Lower lobe of right lung (tissue), 2 donors: ENCODE data around the gene LMO2. TPM values are rescaled to one million over a fixed set of nuclear protein-coding genes. Genes with fewer than 3 reads are reported as not detected.

ENCODE experiments used
- ATAC-seq, 2 donors: fragments of 200-7000 bp; cut with Tn5 transposase; one replicate each; pipeline ENCODE4 v1.9.1; 2020 to 2022; ENCODE audit warnings: mild to moderate bottlenecking in 2 of 2, moderate library complexity in 2 of 2
- DNase-seq: peaks from one replicate; pipeline ENCODE4 v3.0.0-alpha.2; 2020
- H3K27ac ChIP-seq: fragments of 200-600 bp; one replicate; pipeline ENCODE4 v1.8.0; 2022
- H3K27me3 ChIP-seq: fragments of 200-600 bp; one replicate; pipeline ENCODE4 v1.8.0; 2022; ENCODE audit warnings: low read depth
- H3K36me3 ChIP-seq: fragments of 200-600 bp; one replicate; pipeline ENCODE4 v1.8.0; 2022; ENCODE audit warnings: mild to moderate bottlenecking
- H3K4me1 ChIP-seq: fragments of 200-600 bp; one replicate; pipeline ENCODE4 v1.8.0; 2022
- H3K4me3 ChIP-seq: fragments of 200-600 bp; one replicate; pipeline ENCODE4 v1.8.0; 2022; ENCODE audit warnings: mild to moderate bottlenecking
- H3K9me3 ChIP-seq: fragments of 200-600 bp; one replicate; pipeline ENCODE4 v1.8.0; 2022
- intact Hi-C: fragments of 100-400 bp; cut with DNase I; formaldehyde crosslinking; loops from one replicate; pipeline ENCODE4 v1.11.0; 2022
- total RNA-seq: library from RNA; stranded (reverse); fragmentation: NEBNext Ultra II Directional; extraction: Animal tissue kit (Norgen Biotek cat#: 25700); gene quantifications from one replicate; pipeline ENCODE4 v1.2.1, GENCODE V29; 2021
- TF ChIP-seq, protein P1 (sequence below): fragments of 200-600 bp; IDR thresholded peaks from one replicate; pipeline ENCODE4 v1.8.0; 2022; ENCODE audit warnings: antibody characterized with exemption, mild to moderate bottlenecking
- donor health status: DM: no; HTN: yes; CAD: no; lungs with severe emphysema.

LMO2 gene
- total RNA-seq, 1 donor from 2014 or later, result 56.4 TPM

DNA sequence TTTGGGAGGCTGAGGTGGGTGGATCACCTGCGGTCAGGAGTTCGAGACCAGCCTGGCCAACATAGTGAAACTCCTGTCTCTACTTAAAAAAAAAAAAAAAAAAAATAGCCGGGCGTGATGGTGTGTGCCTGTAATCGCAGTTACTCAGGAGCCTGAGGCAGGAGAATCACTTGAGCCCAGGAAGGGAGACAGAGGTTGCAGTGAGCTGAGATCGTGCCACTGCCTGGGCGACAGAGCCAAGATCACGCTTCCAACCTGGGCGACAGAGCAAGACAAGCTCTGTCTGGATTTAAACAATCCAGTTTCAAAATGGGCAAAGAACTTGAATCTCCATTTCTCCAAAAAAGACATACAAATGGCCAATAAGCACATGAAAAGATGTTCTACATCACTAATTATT is 12.5 kb downstream of the LMO2 start:
- no peaks in the 10 kb centered on the region for H3K36me3 ChIP-seq
- no peak for DNase-seq
- TF ChIP-seq, protein P1, sequence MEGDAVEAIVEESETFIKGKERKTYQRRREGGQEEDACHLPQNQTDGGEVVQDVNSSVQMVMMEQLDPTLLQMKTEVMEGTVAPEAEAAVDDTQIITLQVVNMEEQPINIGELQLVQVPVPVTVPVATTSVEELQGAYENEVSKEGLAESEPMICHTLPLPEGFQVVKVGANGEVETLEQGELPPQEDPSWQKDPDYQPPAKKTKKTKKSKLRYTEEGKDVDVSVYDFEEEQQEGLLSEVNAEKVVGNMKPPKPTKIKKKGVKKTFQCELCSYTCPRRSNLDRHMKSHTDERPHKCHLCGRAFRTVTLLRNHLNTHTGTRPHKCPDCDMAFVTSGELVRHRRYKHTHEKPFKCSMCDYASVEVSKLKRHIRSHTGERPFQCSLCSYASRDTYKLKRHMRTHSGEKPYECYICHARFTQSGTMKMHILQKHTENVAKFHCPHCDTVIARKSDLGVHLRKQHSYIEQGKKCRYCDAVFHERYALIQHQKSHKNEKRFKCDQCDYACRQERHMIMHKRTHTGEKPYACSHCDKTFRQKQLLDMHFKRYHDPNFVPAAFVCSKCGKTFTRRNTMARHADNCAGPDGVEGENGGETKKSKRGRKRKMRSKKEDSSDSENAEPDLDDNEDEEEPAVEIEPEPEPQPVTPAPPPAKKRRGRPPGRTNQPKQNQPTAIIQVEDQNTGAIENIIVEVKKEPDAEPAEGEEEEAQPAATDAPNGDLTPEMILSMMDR, result no peak
- ATAC-seq, result no peak
- no peaks in the 10 kb centered on the region for H3K4me1 ChIP-seq
- H3K27me3 ChIP-seq, result no peaks in the 10 kb centered on the region
- intact Hi-C loops, result no loop called here
- no peak overlapping the region for H3K4me3 ChIP-seq
- H3K9me3 ChIP-seq, result no peaks in the 10 kb centered on the region
- H3K27ac ChIP-seq, result no peak overlapping the region

DNA sequence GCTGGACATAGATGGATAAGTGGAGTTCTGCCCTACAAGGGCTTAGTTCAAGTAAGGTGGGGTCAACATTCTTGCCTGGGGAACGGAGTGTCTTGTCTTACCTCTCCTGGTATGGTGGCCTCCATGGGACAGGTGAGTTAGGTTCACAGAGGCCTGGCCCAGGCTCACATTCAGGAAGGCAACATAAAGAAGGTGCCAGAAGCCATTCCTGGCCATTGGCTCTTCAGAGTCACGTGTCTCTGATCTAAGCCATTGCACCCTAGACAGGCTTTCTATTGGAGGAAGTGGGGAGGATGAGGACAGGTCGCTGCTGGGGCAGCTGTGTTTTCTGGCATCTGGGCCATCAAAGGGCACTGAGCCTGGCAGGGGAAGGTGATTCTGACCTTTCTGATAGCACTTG is 14.8 kb downstream of the LMO2 start:
- Histone ChIP-seq H3K9me3 (no peaks in the 10 kb centered on the region), H3K4me3 (no peak overlapping the region), H3K36me3 (no peaks in the 10 kb centered on the region), H3K4me1 (peaks cover 10% of the 10 kb centered on the region), H3K27ac (no peak overlapping the region), H3K27me3 (peaks cover under 1% of the 10 kb centered on the region)
- DNase-seq (no peak), ATAC-seq (no peak)
- TF ChIP-seq, protein P1, result no peak
- intact Hi-C loops, result no loop called here

DNA sequence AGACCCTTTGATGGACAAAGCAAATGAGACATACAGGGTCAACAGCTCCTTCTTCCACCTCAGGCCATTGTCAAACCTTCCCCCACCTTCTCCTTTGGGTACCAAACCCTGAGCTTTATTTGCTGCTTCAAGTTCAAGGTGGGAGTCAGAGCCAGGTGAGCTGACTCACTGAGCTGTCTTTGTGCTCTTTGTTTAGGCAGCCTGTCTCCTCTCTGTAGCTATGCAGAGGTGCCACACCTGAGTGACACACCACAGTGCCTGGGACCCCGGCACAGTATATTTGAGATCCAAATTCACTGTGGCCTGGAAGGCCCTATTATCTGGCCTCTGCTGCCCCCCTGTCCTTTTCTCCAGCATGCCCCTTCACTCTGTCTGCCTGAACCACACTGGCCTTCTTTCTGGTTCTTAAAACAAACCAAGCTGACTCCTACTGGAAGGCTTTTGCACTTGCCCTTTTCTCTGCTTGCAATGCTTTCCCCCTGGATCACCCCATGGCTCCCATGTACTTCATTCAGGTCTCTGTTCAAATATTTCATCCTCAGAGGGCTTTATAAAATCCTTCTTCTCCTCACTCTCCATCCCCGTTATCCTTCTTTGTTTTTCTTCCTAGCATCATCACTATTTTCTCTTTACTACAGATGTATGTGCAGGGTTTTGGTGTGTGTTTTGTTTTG is 16.1 kb downstream of the LMO2 start:
- H3K36me3 ChIP-seq, result no peaks in the 10 kb centered on the region
- H3K9me3 ChIP-seq, result no peaks in the 10 kb centered on the region
- intact Hi-C loops, result no loop called here
- H3K4me1 ChIP-seq, result peaks cover 12% of the 10 kb centered on the region
- no peak overlapping the region for H3K4me3 ChIP-seq
- no peak for DNase-seq
- ATAC-seq, result no peak
- TF ChIP-seq, protein P1, result no peak
- no peak overlapping the region for H3K27ac ChIP-seq
- H3K27me3 ChIP-seq, result peaks cover 6% of the 10 kb centered on the region

DNA sequence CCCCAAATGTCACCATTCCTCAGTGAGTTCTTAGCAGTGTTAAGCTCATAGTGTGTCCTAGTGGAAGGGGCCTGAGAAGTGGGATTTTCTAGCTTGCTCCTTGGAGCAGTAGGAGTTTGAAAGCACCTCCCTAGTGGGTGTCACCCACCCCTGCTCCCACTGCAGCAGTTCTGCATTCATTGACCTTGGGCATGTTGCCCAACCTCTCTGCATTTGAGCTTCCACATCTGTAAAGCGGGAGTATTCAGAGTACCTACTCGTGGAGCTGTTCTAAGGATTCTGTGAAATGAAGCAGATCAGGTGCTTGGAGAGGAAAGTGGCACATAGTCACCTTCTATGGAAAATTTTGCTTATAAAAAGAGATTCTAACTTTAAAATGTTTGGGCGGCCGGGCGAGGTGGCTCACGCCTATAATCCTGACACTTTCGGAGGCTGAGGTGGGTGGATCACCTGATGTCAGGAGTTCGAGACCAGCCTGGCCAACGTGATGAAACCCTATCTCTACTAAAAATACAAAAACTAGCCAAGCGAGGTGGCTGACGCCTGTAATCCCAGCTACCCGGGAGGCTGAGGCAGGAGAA is 16.9 kb downstream of the LMO2 start:
- H3K27ac ChIP-seq, result no peak overlapping the region
- H3K4me3 ChIP-seq, result no peak overlapping the region
- TF ChIP-seq, protein P1, result no peak
- H3K4me1 ChIP-seq, result peaks cover 18% of the 10 kb centered on the region
- no peaks in the 10 kb centered on the region for H3K9me3 ChIP-seq
- intact Hi-C loops, result no loop called here
- ATAC-seq, result no peak
- H3K27me3 ChIP-seq, result peaks cover 6% of the 10 kb centered on the region
- no peak for DNase-seq
- no peaks in the 10 kb centered on the region for H3K36me3 ChIP-seq

DNA sequence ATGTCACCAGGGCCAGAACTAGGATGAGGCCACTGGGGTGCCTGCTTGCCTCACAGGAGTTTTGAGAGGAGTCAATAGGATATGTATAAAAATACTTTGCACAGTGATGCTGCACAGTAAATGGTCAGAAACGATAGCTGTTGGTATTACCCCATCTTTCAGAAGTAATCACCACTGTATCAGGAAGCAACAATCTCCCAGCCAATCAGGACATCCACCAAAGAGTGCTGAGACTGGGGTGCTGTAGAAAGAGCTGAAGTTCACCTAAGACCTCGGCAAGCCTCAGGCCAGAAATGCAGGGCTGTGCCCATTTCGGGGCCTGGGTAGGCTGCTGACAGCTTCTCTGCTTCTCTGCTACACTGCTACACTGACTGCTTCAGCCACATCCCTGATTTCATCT is 17.4 kb downstream of the LMO2 start:
- Histone ChIP-seq H3K36me3 (no peaks in the 10 kb centered on the region), H3K4me3 (no peak overlapping the region), H3K4me1 (peaks cover 18% of the 10 kb centered on the region), H3K9me3 (no peaks in the 10 kb centered on the region), H3K27ac (no peak overlapping the region), H3K27me3 (peaks cover 6% of the 10 kb centered on the region)
- DNase-seq (no peak), ATAC-seq (no peak)
- intact Hi-C loops, result no loop called here
- TF ChIP-seq, protein P1, result no peak
